Measurements from ENCODE around the gene SPRR2G. TPM values are rescaled to one million over a fixed set of nuclear protein-coding genes. Genes with fewer than 3 reads are reported as not detected.
"Not testable (repeated sequence)": the region's sequence is repeated elsewhere in the genome, so short reads cannot be mapped to it uniquely, and the experiment has no call there.

Gene SPRR2G
- total RNA-seq, 1 donor from 2014 or later, result not detected

GRCh38 chr1:153152481-153152880, 1.8 kb upstream of the SPRR2G start:
- DNase-seq (ENCODE audit: low spot score, unreplicated experiment), result no peak
- TF ChIP-seq CTCF (IDR thresholded peaks at IDR 0.05; ENCODE audit: unreplicated experiment), result no peak
- Mint-ChIP-seq H3K4me1 (ENCODE audit: low read depth) (no peaks in the 10 kb centered on the region), H3K9me3 (ENCODE audit: low read depth) (peaks cover 6% of the 10 kb centered on the region), H3K27me3 (peaks cover 3% of the 10 kb centered on the region), H3K36me3 (ENCODE audit: insufficient read depth) (no peaks in the 10 kb centered on the region), H3K27ac (no peak overlapping the region), H3K4me3 (ENCODE audit: low read depth) (no peak overlapping the region)

- TF ChIP-seq CTCF (IDR thresholded peaks at IDR 0.05; ENCODE audit: unreplicated experiment), result no peak
- Mint-ChIP-seq H3K27me3 (no peaks in the 10 kb centered on the region), H3K36me3 (ENCODE audit: insufficient read depth) (no peaks in the 10 kb centered on the region), H3K4me1 (ENCODE audit: low read depth) (no peaks in the 10 kb centered on the region), H3K27ac (no peak overlapping the region), H3K4me3 (ENCODE audit: low read depth) (no peak overlapping the region), H3K9me3 (ENCODE audit: low read depth) (no peaks in the 10 kb centered on the region)
- DNase-seq (ENCODE audit: low spot score, unreplicated experiment), result no peak
Observed at GRCh38 chr1:153141377-153141776, 9.3 kb downstream of the SPRR2G start.

- TF ChIP-seq CTCF (IDR thresholded peaks at IDR 0.05; ENCODE audit: unreplicated experiment), result no peak
- no peak overlapping the region for H3K4me3 Mint-ChIP-seq (ENCODE audit: low read depth)
- no peaks in the 10 kb centered on the region for H3K9me3 Mint-ChIP-seq (ENCODE audit: low read depth)
- H3K27ac Mint-ChIP-seq, result no peak overlapping the region
- no peaks in the 10 kb centered on the region for H3K36me3 Mint-ChIP-seq (ENCODE audit: insufficient read depth)
- no peak for DNase-seq (ENCODE audit: low spot score, unreplicated experiment)
- H3K27me3 Mint-ChIP-seq, result no peaks in the 10 kb centered on the region
- no peaks in the 10 kb centered on the region for H3K4me1 Mint-ChIP-seq (ENCODE audit: low read depth)
Observed at GRCh38 chr1:153140484-153140883, 10.2 kb downstream of the SPRR2G start.

GRCh38 chr1:153133743-153134142, 16.9 kb downstream of the SPRR2G start:
- H3K4me1 Mint-ChIP-seq (ENCODE audit: low read depth), result no peaks in the 10 kb centered on the region
- no peaks in the 10 kb centered on the region for H3K27me3 Mint-ChIP-seq
- H3K4me3 Mint-ChIP-seq (ENCODE audit: low read depth), result no peak overlapping the region
- H3K36me3 Mint-ChIP-seq (ENCODE audit: insufficient read depth), result no peaks in the 10 kb centered on the region
- no peak for DNase-seq (ENCODE audit: low spot score, unreplicated experiment)
- no peak for TF ChIP-seq CTCF (IDR thresholded peaks at IDR 0.05; ENCODE audit: unreplicated experiment)
- no peak overlapping the region for H3K27ac Mint-ChIP-seq
- no peaks in the 10 kb centered on the region for H3K9me3 Mint-ChIP-seq (ENCODE audit: low read depth)

- H3K36me3 Mint-ChIP-seq (ENCODE audit: insufficient read depth), result no peaks in the 10 kb centered on the region
Observed at GRCh38 chr1:153133267-153133666, 17.4 kb downstream of the SPRR2G start.

GRCh38 chr1:153128688-153129087, 22.0 kb downstream of the SPRR2G start:
- not testable (repeated sequence) for H3K4me3 Mint-ChIP-seq (ENCODE audit: low read depth); H3K27ac Mint-ChIP-seq; H3K36me3 Mint-ChIP-seq (ENCODE audit: insufficient read depth); H3K27me3 Mint-ChIP-seq; DNase-seq (ENCODE audit: low spot score, unreplicated experiment); H3K4me1 Mint-ChIP-seq (ENCODE audit: low read depth)
- peaks cover 15% of the 10 kb centered on the region for H3K9me3 Mint-ChIP-seq (ENCODE audit: low read depth)

More at GRCh38 chr1:153133267-153133666, 17.4 kb downstream of the SPRR2G start:
- Mint-ChIP-seq H3K27me3 (no peaks in the 10 kb centered on the region), H3K4me3 (ENCODE audit: low read depth) (no peak overlapping the region), H3K9me3 (ENCODE audit: low read depth) (no peaks in the 10 kb centered on the region), H3K4me1 (ENCODE audit: low read depth) (no peaks in the 10 kb centered on the region), H3K27ac (no peak overlapping the region)
- TF ChIP-seq CTCF (IDR thresholded peaks at IDR 0.05; ENCODE audit: unreplicated experiment), result no peak
- DNase-seq (ENCODE audit: low spot score, unreplicated experiment), result no peak

Data from progenitor cell of endocrine pancreas (in vitro differentiated cells).